K562 (cell line): Measurements from ENCODE around the gene ULK3. TPM values are rescaled to one million over a fixed set of nuclear protein-coding genes. Genes with fewer than 3 reads are reported as not detected.

Experiments used
- COPS2 ChIP-seq: fragments of 450-650 bp; conservative IDR thresholded peaks from 2 replicates; pipeline ENCODE4 v1.6.1; 2016; ENCODE audit warnings: mild to moderate bottlenecking, moderate library complexity
- HNRNPLL ChIP-seq: fragments of 200-400 bp; formaldehyde crosslinking; IDR thresholded peaks from 2 replicates; pipeline ENCODE4 v1.6.1; 2017; ENCODE audit warnings: low read length, low read depth, mild to moderate bottlenecking; ENCODE audit not compliant: poor library complexity, severe bottlenecking
- NR2C2 ChIP-seq, 2 experiments: fragments of 200-800 bp in 1 of 2; sonication (Bioruptor generic) in 1 of 2; sonication (generic) in 1 of 2; formaldehyde crosslinking in 1 of 2; IDR thresholded peaks; 2 replicates each; pipeline versions ENCODE4 v1.6.1 to v1.8.0; 2016 to 2022; ENCODE audit warnings: mild to moderate bottlenecking in 1 of 2, missing compliant biosample characterization in 1 of 2, missing genetic modification characterization in 1 of 2, missing genetic modification reagents in 1 of 2
- NR3C1 ChIP-seq: sonication (generic); formaldehyde crosslinking; IDR thresholded peaks from 2 replicates; pipeline ENCODE4 v1.8.1; 2022; ENCODE audit warnings: missing genetic modification reagents
- RERE ChIP-seq: sonication (generic); formaldehyde crosslinking; IDR thresholded peaks from 2 replicates; pipeline ENCODE4 v1.8.0; 2023; ENCODE audit warnings: missing genetic modification reagents, mild to moderate bottlenecking, borderline replicate concordance
- RNF219 ChIP-seq: fragments of 250-450 bp; sonication (Bioruptor Pico); IDR thresholded peaks from 2 replicates; pipeline ENCODE4 v1.5.0; 2022; ENCODE audit warnings: mild to moderate bottlenecking
- TCF3 ChIP-seq: sonication (generic); formaldehyde crosslinking; IDR thresholded peaks from 2 replicates; pipeline ENCODE4 v1.4.0; 2020; ENCODE audit warnings: mild to moderate bottlenecking, missing genetic modification reagents
- YBX1 ChIP-seq: fragments of 450-650 bp; IDR thresholded peaks from 2 replicates; pipeline ENCODE4 v1.7.1; 2016; ENCODE audit warnings: mild to moderate bottlenecking
- ZKSCAN1 ChIP-seq: fragments of 150-350 bp; IDR thresholded peaks from 2 replicates; pipeline ENCODE4 v1.6.1; 2016; ENCODE audit warnings: low read depth, low read length
- ZNF444 ChIP-seq: fragments of 250-450 bp; sonication (Bioruptor Pico); IDR thresholded peaks from 2 replicates; pipeline ENCODE4 v1.4.0; 2020; ENCODE audit warnings: mild to moderate bottlenecking, moderate library complexity
- ZNF561 ChIP-seq: fragments of 450-650 bp; formaldehyde crosslinking; conservative IDR thresholded peaks from 2 replicates; pipeline ENCODE4 v1.4.0; 2020; ENCODE audit warnings: mild to moderate bottlenecking, moderate library complexity
- ZNF717 ChIP-seq: fragments of 250-450 bp; sonication (Bioruptor Pico); IDR thresholded peaks from 2 replicates; pipeline ENCODE4 v1.5.0; 2021
- ZNF766 ChIP-seq: fragments of 200-800 bp; sonication (Bioruptor generic); conservative IDR thresholded peaks from 2 replicates; pipeline ENCODE4 v1.6.1; 2016; ENCODE audit warnings: missing genetic modification characterization, missing compliant biosample characterization
- polyA plus RNA-seq, 8 experiments: library from polyadenylated mRNA; depleted of rRNA in 4 of 8; stranded (reverse) in 5 of 8; unstranded in 3 of 8; fragments of >200 nt; fragmentation: Nextera tagmentation in 2 of 8; fragmentation: Illumina TruSeq in 1 of 8; extraction: Ambion mirVana in 2 of 8; extraction: Trizol in 1 of 8; gene quantifications; 2 replicates each; pipeline versions ENCODE4 v1.2.1 to v1.2.3, GENCODE V29; 2011 to 2014; ENCODE audit warnings: inconsistent platforms in 1 of 8, missing spikeins in 1 of 8
- total RNA-seq, 7 experiments: library from RNA; depleted of rRNA in 6 of 7; stranded (reverse); fragments of >200 nt in 6 of 7; fragmentation: Illumina TruSeq in 2 of 7; extraction: Trizol in 2 of 7; gene quantifications; 2 replicates each; pipeline versions ENCODE4 v1.2.1 to v1.2.3, GENCODE V29; 2011 to 2021; ENCODE audit warnings: low replicate concordance in 1 of 7
- TF ChIP-seq, protein P1 (sequence below): IDR thresholded peaks from 3 replicates; pipeline ENCODE4 v1.6.1; 2011; ENCODE audit warnings: borderline replicate concordance, mild to moderate bottlenecking, moderate library complexity; ENCODE audit not compliant: insufficient read length; ENCODE audit errors: extremely low read depth
- TF ChIP-seq, protein P2 (sequence below): sonication (generic); IDR thresholded peaks from 2 replicates; pipeline ENCODE4 v1.6.1; 2016

ULK3 gene
- total and polyA plus RNA-seq, 9 of the 15 experiments (the other 6 are each of a cell fraction or from before 2014, with no cell fraction given), result 0.68 to 68.0 (median 34.9) TPM

DNA sequence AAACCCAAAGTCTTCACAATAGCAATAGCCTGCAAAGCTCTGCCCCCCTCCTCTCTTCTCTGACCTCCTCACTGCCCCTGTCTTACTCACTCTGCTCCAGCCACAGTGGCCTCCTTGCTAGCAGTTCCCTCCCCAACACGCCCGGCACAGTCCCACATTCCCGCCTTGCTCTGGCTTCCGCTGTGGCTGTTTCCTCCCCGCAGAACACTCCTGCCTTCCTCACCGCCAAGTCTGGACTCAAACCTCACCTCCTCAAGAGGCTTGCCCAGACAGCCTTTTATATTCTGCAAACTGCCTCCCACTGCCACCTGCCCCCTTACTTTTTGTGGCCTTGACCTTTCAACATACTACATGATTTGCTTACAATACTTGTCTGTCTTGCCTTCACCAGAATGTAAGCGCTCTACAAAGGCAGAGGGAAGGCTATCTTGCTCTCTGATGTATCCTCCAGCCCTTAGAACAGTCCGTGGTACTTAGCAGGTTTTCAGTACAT, 46.5 kb upstream of the ULK3 start (continued):
- TF ChIP-seq, protein P1, sequence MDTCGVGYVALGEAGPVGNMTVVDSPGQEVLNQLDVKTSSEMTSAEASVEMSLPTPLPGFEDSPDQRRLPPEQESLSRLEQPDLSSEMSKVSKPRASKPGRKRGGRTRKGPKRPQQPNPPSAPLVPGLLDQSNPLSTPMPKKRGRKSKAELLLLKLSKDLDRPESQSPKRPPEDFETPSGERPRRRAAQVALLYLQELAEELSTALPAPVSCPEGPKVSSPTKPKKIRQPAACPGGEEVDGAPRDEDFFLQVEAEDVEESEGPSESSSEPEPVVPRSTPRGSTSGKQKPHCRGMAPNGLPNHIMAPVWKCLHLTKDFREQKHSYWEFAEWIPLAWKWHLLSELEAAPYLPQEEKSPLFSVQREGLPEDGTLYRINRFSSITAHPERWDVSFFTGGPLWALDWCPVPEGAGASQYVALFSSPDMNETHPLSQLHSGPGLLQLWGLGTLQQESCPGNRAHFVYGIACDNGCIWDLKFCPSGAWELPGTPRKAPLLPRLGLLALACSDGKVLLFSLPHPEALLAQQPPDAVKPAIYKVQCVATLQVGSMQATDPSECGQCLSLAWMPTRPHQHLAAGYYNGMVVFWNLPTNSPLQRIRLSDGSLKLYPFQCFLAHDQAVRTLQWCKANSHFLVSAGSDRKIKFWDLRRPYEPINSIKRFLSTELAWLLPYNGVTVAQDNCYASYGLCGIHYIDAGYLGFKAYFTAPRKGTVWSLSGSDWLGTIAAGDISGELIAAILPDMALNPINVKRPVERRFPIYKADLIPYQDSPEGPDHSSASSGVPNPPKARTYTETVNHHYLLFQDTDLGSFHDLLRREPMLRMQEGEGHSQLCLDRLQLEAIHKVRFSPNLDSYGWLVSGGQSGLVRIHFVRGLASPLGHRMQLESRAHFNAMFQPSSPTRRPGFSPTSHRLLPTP, result no peak
- TF ChIP-seq ZNF766 (CRISPR knock-in tag) (no peak; the same call in 1 of the 2 replicates), HNRNPLL (peak; percentile 14), RERE (CRISPR knock-in tag) (no peak), YBX1 (no peak), TCF3 (CRISPR knock-in tag) (no peak), ZKSCAN1 (no peak), ZNF717 (CRISPR knock-in tag) (no peak), RNF219 (CRISPR knock-in tag) (no peak), NR3C1 (no peak), NR2C2 (CRISPR knock-in tag; IDR thresholded peaks at IDR 0.05) (no peak; the same call in 1 of the 2 replicates), NR2C2 (tag; IDR thresholded peaks at IDR 0.05) (no peak), COPS2 (no peak), ZNF444 (CRISPR knock-in tag) (no peak), ZNF561 (CRISPR knock-in tag) (no peak)
- TF ChIP-seq, protein P2, sequence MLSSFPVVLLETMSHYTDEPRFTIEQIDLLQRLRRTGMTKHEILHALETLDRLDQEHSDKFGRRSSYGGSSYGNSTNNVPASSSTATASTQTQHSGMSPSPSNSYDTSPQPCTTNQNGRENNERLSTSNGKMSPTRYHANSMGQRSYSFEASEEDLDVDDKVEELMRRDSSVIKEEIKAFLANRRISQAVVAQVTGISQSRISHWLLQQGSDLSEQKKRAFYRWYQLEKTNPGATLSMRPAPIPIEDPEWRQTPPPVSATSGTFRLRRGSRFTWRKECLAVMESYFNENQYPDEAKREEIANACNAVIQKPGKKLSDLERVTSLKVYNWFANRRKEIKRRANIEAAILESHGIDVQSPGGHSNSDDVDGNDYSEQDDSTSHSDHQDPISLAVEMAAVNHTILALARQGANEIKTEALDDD, result 0 out of 2 replicates have a peak, but pooled peaks have one; percentile 12
